ENCODE measurements around the gene USP14. TPM values are rescaled to one million over a fixed set of nuclear protein-coding genes. Genes with fewer than 3 reads are reported as not detected.

Gene USP14
- total RNA-seq, 1 experiment from 2014 or later, result 95.2 TPM

DNA sequence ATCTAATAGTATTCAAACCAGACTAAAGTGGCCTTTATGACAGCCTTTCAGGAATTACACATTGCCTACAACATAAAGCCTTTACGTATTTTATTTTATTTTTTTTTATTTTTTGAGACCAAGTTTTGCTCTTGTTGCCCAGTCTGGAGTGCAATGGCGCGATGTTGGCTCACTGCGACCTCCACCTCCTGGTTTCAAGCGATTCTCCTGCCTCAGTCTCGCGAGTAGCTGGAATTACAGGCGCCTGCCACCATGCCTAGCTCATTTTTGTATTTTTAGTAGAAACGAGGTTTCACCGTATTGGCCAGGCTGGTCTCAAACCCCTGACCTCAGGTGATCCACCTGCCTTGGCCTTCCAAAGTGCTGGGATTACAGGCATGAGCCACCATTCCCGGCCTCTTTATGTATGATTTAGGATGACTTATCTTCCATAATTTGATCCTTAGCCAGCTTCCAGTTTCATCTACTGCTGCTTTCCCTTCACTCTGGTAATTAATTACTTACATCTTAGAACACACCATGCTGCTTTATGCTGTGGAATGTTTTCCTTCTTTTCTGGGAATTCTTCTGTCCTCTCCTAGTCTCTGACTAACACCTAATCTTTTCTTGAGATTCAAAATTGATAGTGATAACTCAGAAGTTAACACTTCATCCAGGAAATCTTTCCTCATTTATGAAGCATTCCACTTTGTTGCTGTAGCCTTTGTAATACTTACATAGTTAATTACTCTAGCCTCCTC is 2.6 kb downstream of the USP14 start:
- no peak for DNase-seq
- POLR2A ChIA-PET, result no interaction called here
- Histone ChIP-seq H3K9me3 (no peaks in the 10 kb centered on the region), H3K4me3 (ENCODE audit: low read depth, low read length) (no peak overlapping the region), H3K36me3 (ENCODE audit: control insufficient read depth, insufficient read depth, low read length) (no peaks in the 10 kb centered on the region; the same call in 1 of the 2 replicates), H3K4me1 (peaks cover 15% of the 10 kb centered on the region; the same call in 1 of the 2 replicates), H3K27me3 (replicated peaks; ENCODE audit: control insufficient read depth, insufficient read depth, low read length) (no peaks in the 10 kb centered on the region)
- Mint-ChIP-seq H3K4me3 (ENCODE audit: unreplicated experiment) (no peak overlapping the region), H3K4me1 (ENCODE audit: low read depth, unreplicated experiment) (peaks cover 6% of the 10 kb centered on the region), H3K36me3 (ENCODE audit: insufficient read depth, unreplicated experiment) (peaks cover 29% of the 10 kb centered on the region), H3K27me3 (ENCODE audit: insufficient read depth, unreplicated experiment) (no peaks in the 10 kb centered on the region), H3K27ac (ENCODE audit: unreplicated experiment) (peak overlapping the region; percentile 67), H3K9me3 (ENCODE audit: unreplicated experiment) (no peaks in the 10 kb centered on the region)
- intact Hi-C loops (cut with micrococcal nuclease; ENCODE audit: unreplicated experiment), result no loop called here
- TF ChIP-seq, protein P1, sequence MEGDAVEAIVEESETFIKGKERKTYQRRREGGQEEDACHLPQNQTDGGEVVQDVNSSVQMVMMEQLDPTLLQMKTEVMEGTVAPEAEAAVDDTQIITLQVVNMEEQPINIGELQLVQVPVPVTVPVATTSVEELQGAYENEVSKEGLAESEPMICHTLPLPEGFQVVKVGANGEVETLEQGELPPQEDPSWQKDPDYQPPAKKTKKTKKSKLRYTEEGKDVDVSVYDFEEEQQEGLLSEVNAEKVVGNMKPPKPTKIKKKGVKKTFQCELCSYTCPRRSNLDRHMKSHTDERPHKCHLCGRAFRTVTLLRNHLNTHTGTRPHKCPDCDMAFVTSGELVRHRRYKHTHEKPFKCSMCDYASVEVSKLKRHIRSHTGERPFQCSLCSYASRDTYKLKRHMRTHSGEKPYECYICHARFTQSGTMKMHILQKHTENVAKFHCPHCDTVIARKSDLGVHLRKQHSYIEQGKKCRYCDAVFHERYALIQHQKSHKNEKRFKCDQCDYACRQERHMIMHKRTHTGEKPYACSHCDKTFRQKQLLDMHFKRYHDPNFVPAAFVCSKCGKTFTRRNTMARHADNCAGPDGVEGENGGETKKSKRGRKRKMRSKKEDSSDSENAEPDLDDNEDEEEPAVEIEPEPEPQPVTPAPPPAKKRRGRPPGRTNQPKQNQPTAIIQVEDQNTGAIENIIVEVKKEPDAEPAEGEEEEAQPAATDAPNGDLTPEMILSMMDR (IDR thresholded peaks at IDR 0.05; ENCODE audit: insufficient read depth in 1 of 2, low read depth in 1 of 2, low read length in 1 of 2, severe bottlenecking in 1 of 2, unreplicated experiment in 1 of 2), result no peak
- CTCF ChIA-PET, result no interaction called here
- BruUV-seq (replicated peaks), result no TSS peak

DNA sequence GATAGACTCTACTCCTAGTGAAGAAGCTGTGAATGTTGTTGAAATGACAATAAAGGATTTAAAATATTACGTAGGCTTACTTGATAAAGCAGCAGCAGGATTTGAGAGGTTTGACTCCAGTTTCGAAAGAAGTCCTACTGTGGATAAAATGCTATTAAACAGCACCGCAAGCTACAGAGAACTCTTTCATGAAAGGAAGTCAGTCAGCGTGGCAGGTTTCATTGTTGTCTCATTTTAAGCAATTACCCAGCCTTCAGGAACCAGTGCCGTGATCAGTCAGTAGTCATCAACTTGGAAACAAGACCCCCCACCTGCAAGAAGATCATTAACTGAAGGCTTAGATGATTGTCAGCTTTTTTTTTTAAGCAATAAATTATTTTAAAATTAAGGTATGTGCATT is 14.0 kb downstream of the USP14 start:
- intact Hi-C loops (cut with micrococcal nuclease; ENCODE audit: unreplicated experiment), result no loop called here
- Mint-ChIP-seq H3K36me3 (ENCODE audit: insufficient read depth, unreplicated experiment) (peaks cover 65% of the 10 kb centered on the region), H3K27ac (ENCODE audit: unreplicated experiment) (no peak overlapping the region), H3K27me3 (ENCODE audit: insufficient read depth, unreplicated experiment) (no peaks in the 10 kb centered on the region), H3K9me3 (ENCODE audit: unreplicated experiment) (no peaks in the 10 kb centered on the region), H3K4me3 (ENCODE audit: unreplicated experiment) (no peak overlapping the region), H3K4me1 (ENCODE audit: low read depth, unreplicated experiment) (no peaks in the 10 kb centered on the region)
- H3K9me3 ChIP-seq, result no peaks in the 10 kb centered on the region
- no peak overlapping the region for H3K4me3 ChIP-seq (ENCODE audit: low read depth, low read length)
- peaks cover 4% of the 10 kb centered on the region for H3K36me3 ChIP-seq (ENCODE audit: control insufficient read depth, insufficient read depth, low read length)
- DNase-seq, result no peak
- H3K4me1 ChIP-seq, result no peaks in the 10 kb centered on the region
- ChIA-PET POLR2A (no interaction called here), CTCF (interaction anchor here (1.0 kb wide), 1 partner anchor 20 kb away, joined by 3 read pairs; no protein-coding TSS in a partner anchor)
- BruUV-seq (replicated peaks), result no TSS peak
- no peaks in the 10 kb centered on the region for H3K27me3 ChIP-seq (replicated peaks; ENCODE audit: control insufficient read depth, insufficient read depth, low read length)
- TF ChIP-seq, protein P1 (IDR thresholded peaks at IDR 0.05; ENCODE audit: insufficient read depth in 1 of 2, low read depth in 1 of 2, low read length in 1 of 2, severe bottlenecking in 1 of 2, unreplicated experiment in 1 of 2), result no peak

DNA sequence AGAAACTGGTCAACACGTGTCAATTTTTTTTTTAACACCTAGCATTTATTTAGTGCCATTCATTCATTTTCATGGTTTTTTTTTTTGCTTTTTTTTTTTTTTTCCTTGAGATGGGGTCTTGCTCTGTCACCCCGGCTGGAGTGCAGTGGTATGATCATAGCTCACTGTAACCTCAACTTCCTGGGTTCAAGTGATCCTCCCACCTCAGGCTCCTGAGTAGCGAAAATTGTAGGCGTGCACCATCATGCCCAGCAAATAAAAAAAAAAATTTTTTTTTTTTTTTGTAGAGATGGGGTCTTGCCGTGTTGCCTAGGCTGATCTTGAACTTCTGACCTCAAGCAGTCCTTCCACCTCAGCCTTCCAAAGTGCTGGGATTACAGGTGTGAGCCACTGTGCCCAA is 21.1 kb downstream of the USP14 start:
- H3K4me1 Mint-ChIP-seq (ENCODE audit: low read depth, unreplicated experiment), result peaks cover 6% of the 10 kb centered on the region
- no peaks in the 10 kb centered on the region for H3K9me3 ChIP-seq
- no peak overlapping the region for H3K27ac Mint-ChIP-seq (ENCODE audit: unreplicated experiment)
- BruUV-seq (replicated peaks), result no TSS peak
- H3K4me3 Mint-ChIP-seq (ENCODE audit: unreplicated experiment), result no peak overlapping the region
- TF ChIP-seq, protein P1 (IDR thresholded peaks at IDR 0.05; ENCODE audit: insufficient read depth in 1 of 2, low read depth in 1 of 2, low read length in 1 of 2, severe bottlenecking in 1 of 2, unreplicated experiment in 1 of 2), result no peak
- DNase-seq, result no peak
- no peaks in the 10 kb centered on the region for H3K9me3 Mint-ChIP-seq (ENCODE audit: unreplicated experiment)
- peaks cover 3% of the 10 kb centered on the region; the same call in 1 of the 2 replicates for H3K36me3 ChIP-seq (ENCODE audit: control insufficient read depth, insufficient read depth, low read length)
- peaks cover 46% of the 10 kb centered on the region for H3K36me3 Mint-ChIP-seq (ENCODE audit: insufficient read depth, unreplicated experiment)
- no peaks in the 10 kb centered on the region for H3K27me3 ChIP-seq (replicated peaks; ENCODE audit: control insufficient read depth, insufficient read depth, low read length)
- POLR2A ChIA-PET, result no interaction called here
- CTCF ChIA-PET, result no interaction called here
- no peaks in the 10 kb centered on the region for H3K4me1 ChIP-seq
- H3K4me3 ChIP-seq (ENCODE audit: low read depth, low read length), result no peak overlapping the region
- H3K27me3 Mint-ChIP-seq (ENCODE audit: insufficient read depth, unreplicated experiment), result no peaks in the 10 kb centered on the region
- intact Hi-C loops (cut with micrococcal nuclease; ENCODE audit: unreplicated experiment), result no loop called here

Measured in Caco-2 (cell line).